ACC112 (cell line): ENCODE data around the gene PCP2.

ENCODE experiments used
- H2AFZ ChIP-seq: fragments of 200-600 bp; sonication (generic); one replicate; pipeline ENCODE4 v1.6.0; 2017; ENCODE audit warnings: antibody characterized with exemption, low read length; ENCODE audit not compliant: unreplicated experiment
- H3K27ac ChIP-seq: fragments of 200-600 bp; sonication (generic); 2 replicates; pipeline ENCODE4 v1.5.1; 2014; ENCODE audit warnings: low read depth, mild to moderate bottlenecking, antibody characterized with exemption, low read length, moderate library complexity
- H3K27me3 ChIP-seq: fragments of 200-600 bp; sonication (generic); 2 replicates; pipeline ENCODE4 v1.6.1; 2014; ENCODE audit warnings: mild to moderate bottlenecking, antibody characterized with exemption, low read length, moderate library complexity, mixed read lengths; ENCODE audit not compliant: insufficient read depth
- H3K36me3 ChIP-seq: fragments of 200-600 bp; sonication (generic); 2 replicates; pipeline ENCODE4 v1.6.1; 2016; ENCODE audit warnings: mild to moderate bottlenecking, antibody characterized with exemption, low read length, moderate library complexity, mixed read lengths; ENCODE audit not compliant: insufficient read depth
- H3K4me1 ChIP-seq: fragments of 200-600 bp; sonication (generic); one replicate; pipeline ENCODE4 v1.6.1; 2016; ENCODE audit warnings: low read length, mixed read lengths; ENCODE audit not compliant: insufficient read depth, unreplicated experiment, control insufficient read depth
- H3K4me3 ChIP-seq: fragments of 200-600 bp; sonication (generic); 2 replicates; pipeline ENCODE4 v1.5.1; 2014; ENCODE audit warnings: mild to moderate bottlenecking, low read depth, low read length
- H3K79me2 ChIP-seq: fragments of 200-600 bp; sonication (generic); one replicate; pipeline ENCODE4 v1.6.0; 2016; ENCODE audit warnings: low read length; ENCODE audit not compliant: control insufficient read depth, unreplicated experiment, insufficient read depth

Gene PCP2

GRCh38 chr19:7674010-7675005 lies 40.8 kb upstream of the PCP2 start:
- H3K27ac ChIP-seq: no peak overlapping the region
- H3K79me2 ChIP-seq: no peaks in the 10 kb centered on the region
- H3K36me3 ChIP-seq: no peaks in the 10 kb centered on the region
- peaks cover 26% of the 10 kb centered on the region for H3K27me3 ChIP-seq
- H3K4me1 ChIP-seq: no peaks in the 10 kb centered on the region
- no peak overlapping the region for H2AFZ ChIP-seq
- H3K4me3 ChIP-seq: no peak overlapping the region

- no peaks in the 10 kb centered on the region for H3K79me2 ChIP-seq
- peaks cover 33% of the 10 kb centered on the region for H3K27me3 ChIP-seq
- H3K36me3 ChIP-seq: no peaks in the 10 kb centered on the region
- H3K4me3 ChIP-seq: no peak overlapping the region
- no peak overlapping the region for H2AFZ ChIP-seq
- no peaks in the 10 kb centered on the region for H3K4me1 ChIP-seq
- H3K27ac ChIP-seq: no peak overlapping the region
These were observed 39.0 kb upstream of the PCP2 start for GRCh38 chr19:7672522-7672921.

GRCh38 chr19:7670790-7671189 lies 37.3 kb upstream of the PCP2 start:
- no peaks in the 10 kb centered on the region for H3K79me2 ChIP-seq
- no peak overlapping the region for H2AFZ ChIP-seq
- H3K4me3 ChIP-seq: no peak overlapping the region
- no peak overlapping the region for H3K27ac ChIP-seq
- no peaks in the 10 kb centered on the region for H3K4me1 ChIP-seq
- H3K27me3 ChIP-seq: peaks cover 25% of the 10 kb centered on the region
- H3K36me3 ChIP-seq: no peaks in the 10 kb centered on the region

- H3K4me1 ChIP-seq: no peaks in the 10 kb centered on the region
- H3K36me3 ChIP-seq: no peaks in the 10 kb centered on the region
- H3K27me3 ChIP-seq: peaks cover 25% of the 10 kb centered on the region
- H3K4me3 ChIP-seq: peak overlapping the region; percentile 40
- no peak overlapping the region for H3K27ac ChIP-seq
- no peaks in the 10 kb centered on the region for H3K79me2 ChIP-seq
- H2AFZ ChIP-seq: no peak overlapping the region
These were observed 36.7 kb upstream of the PCP2 start for GRCh38 chr19:7670150-7670783.

- H3K36me3 ChIP-seq: no peaks in the 10 kb centered on the region
- H3K4me1 ChIP-seq: no peaks in the 10 kb centered on the region
- H3K79me2 ChIP-seq: no peaks in the 10 kb centered on the region
- peaks cover 25% of the 10 kb centered on the region for H3K27me3 ChIP-seq
- H3K27ac ChIP-seq: no peak overlapping the region
- H3K4me3 ChIP-seq: no peak overlapping the region
- H2AFZ ChIP-seq: no peak overlapping the region
These were observed 36.1 kb upstream of the PCP2 start for GRCh38 chr19:7669641-7670040.

GRCh38 chr19:7668842-7669241 lies 35.3 kb upstream of the PCP2 start, which contains the start of gene RETN:
Gene RETN (plus strand): TSS chr19:7669049. CDS start chr19:7669327, 278 bp downstream.
- Histone ChIP-seq H3K4me3 (no peak within 1 kb of the TSS), H3K27me3 (peaks cover 25% of the 10 kb centered on the region), H3K27ac (no peak within 1 kb of the TSS), H3K79me2 (no peaks in the 10 kb centered on the region), H3K36me3 (no peaks in the 10 kb centered on the region), H2AFZ (no peak within 1 kb of the TSS), H3K4me1 (no peaks in the 10 kb centered on the region)

GRCh38 chr19:7665076-7665475 lies 31.6 kb upstream of the PCP2 start:
- H3K4me1 ChIP-seq: no peaks in the 10 kb centered on the region
- H3K4me3 ChIP-seq: no peak overlapping the region
- H3K36me3 ChIP-seq: no peaks in the 10 kb centered on the region
- H3K27me3 ChIP-seq: peaks cover 23% of the 10 kb centered on the region
- no peak overlapping the region for H3K27ac ChIP-seq
- H3K79me2 ChIP-seq: no peaks in the 10 kb centered on the region
- H2AFZ ChIP-seq: no peak overlapping the region

- H3K4me1 ChIP-seq: no peaks in the 10 kb centered on the region
- H3K27me3 ChIP-seq: peaks cover 12% of the 10 kb centered on the region
- H3K79me2 ChIP-seq: no peaks in the 10 kb centered on the region
- no peak overlapping the region for H3K4me3 ChIP-seq
- H3K27ac ChIP-seq: no peak overlapping the region
- H3K36me3 ChIP-seq: no peaks in the 10 kb centered on the region
- no peak overlapping the region for H2AFZ ChIP-seq
These were observed 30.2 kb upstream of the PCP2 start for GRCh38 chr19:7663706-7664105.

- Histone ChIP-seq H2AFZ (no peak overlapping the region), H3K27me3 (peaks cover 11% of the 10 kb centered on the region; the same call in 1 of the 2 replicates)
These were observed 29.1 kb upstream of the PCP2 start for GRCh38 chr19:7662657-7663056.

GRCh38 chr19:7661744-7662538 lies 28.4 kb upstream of the PCP2 start:
- peaks cover 11% of the 10 kb centered on the region; the same call in 1 of the 2 replicates for H3K27me3 ChIP-seq
- no peaks in the 10 kb centered on the region for H3K36me3 ChIP-seq
- no peak overlapping the region for H2AFZ ChIP-seq

More at GRCh38 chr19:7662657-7663056, 29.1 kb upstream of the PCP2 start:
- Histone ChIP-seq H3K4me1 (no peaks in the 10 kb centered on the region), H3K36me3 (no peaks in the 10 kb centered on the region), H3K27ac (no peak overlapping the region), H3K4me3 (no peak overlapping the region), H3K79me2 (no peaks in the 10 kb centered on the region)

More at GRCh38 chr19:7661744-7662538, 28.4 kb upstream of the PCP2 start:
- no peak overlapping the region for H3K4me3 ChIP-seq
- H3K79me2 ChIP-seq: no peaks in the 10 kb centered on the region
- H3K27ac ChIP-seq: no peak overlapping the region
- H3K4me1 ChIP-seq: no peaks in the 10 kb centered on the region
